ENCODE results near the gene CD80. TPM values are rescaled to one million over a fixed set of nuclear protein-coding genes. Genes with fewer than 3 reads are reported as not detected.
A peak's percentile ranks its signal among the peaks of the same experiment; 100 is the strongest.

CD80 gene
- total RNA-seq, 2 experiments from 2014 or later: 0.14 to 0.40 TPM

GRCh38 chr3:119538772-119539171, 20.6 kb downstream of the CD80 start:
- Mint-ChIP-seq H3K27ac (no peak overlapping the region), H3K27me3 (ENCODE audit: low read depth) (no peaks in the 10 kb centered on the region), H3K4me3 (no peak overlapping the region), H3K9me3 (no peaks in the 10 kb centered on the region), H3K4me1 (ENCODE audit: low read depth) (peaks cover 5% of the 10 kb centered on the region), H3K36me3 (ENCODE audit: low read depth) (no peaks in the 10 kb centered on the region)
- no peak for DNase-seq
- CTCF ChIA-PET: interaction anchor here (1.3 kb wide), 1 partner anchor 9 kb away, joined by 5 read pairs; no protein-coding TSS in a partner anchor
- intact Hi-C loops (cut with micrococcal nuclease): no loop called here

DNA sequence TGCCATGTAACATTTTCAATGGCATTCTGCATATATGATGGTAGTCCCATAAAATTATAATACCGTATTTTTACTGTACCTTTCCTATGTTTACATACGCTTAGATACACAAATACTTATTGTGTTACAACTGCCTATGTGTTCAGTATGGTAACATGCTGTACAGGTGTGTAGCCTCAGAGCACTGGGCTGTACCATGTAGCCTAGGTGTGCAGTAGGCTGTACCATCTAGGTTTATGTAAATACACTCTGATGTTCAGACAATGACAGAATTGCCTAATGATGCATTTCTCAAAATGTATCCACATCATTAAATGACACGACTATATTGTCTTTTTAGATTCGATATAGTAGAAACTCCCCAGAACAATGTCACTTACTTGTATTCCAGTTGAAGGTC, 22.7 kb downstream of the CD80 start:
- H3K9me3 Mint-ChIP-seq: no peaks in the 10 kb centered on the region
- H3K27me3 Mint-ChIP-seq (ENCODE audit: low read depth): no peaks in the 10 kb centered on the region
- DNase-seq: no peak
- peaks cover 4% of the 10 kb centered on the region for H3K4me1 Mint-ChIP-seq (ENCODE audit: low read depth)
- peaks cover 1% of the 10 kb centered on the region for H3K36me3 Mint-ChIP-seq (ENCODE audit: low read depth)
- H3K27ac Mint-ChIP-seq: no peak overlapping the region
- CTCF ChIA-PET: no interaction called here
- intact Hi-C loops (cut with micrococcal nuclease): no loop called here
- H3K4me3 Mint-ChIP-seq: no peak overlapping the region

- Mint-ChIP-seq H3K27ac (no peak overlapping the region), H3K4me1 (ENCODE audit: low read depth) (no peaks in the 10 kb centered on the region), H3K27me3 (ENCODE audit: low read depth) (no peaks in the 10 kb centered on the region), H3K36me3 (ENCODE audit: low read depth) (peaks cover 1% of the 10 kb centered on the region), H3K4me3 (no peak overlapping the region), H3K9me3 (no peaks in the 10 kb centered on the region)
- DNase-seq: no peak
- intact Hi-C loops (cut with micrococcal nuclease): no loop called here
- CTCF ChIA-PET: no interaction called here
Observed at GRCh38 chr3:119534296-119534695, 25.1 kb downstream of the CD80 start.

DNA sequence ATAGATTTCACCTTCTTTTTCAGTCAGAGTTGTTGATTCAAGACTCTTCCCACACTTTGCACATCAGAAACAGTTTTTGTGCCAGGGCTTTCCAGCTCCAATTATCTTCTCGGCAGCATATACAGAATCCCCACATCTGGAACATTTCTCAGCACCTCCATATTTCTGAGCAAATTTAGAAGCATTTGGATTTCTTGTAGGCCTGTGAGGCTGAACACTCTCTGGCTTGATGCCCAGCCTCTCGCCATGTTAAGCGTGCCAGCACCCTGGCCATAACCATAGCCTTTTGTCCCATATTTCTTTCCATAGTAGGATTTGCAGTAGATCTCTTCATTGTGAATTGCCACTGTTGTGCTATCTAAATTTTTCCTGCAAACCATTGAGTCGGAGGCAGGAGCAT, 28.3 kb downstream of the CD80 start:
- Mint-ChIP-seq H3K36me3 (ENCODE audit: low read depth) (peaks cover 6% of the 10 kb centered on the region), H3K27me3 (ENCODE audit: low read depth) (no peaks in the 10 kb centered on the region), H3K27ac (no peak overlapping the region), H3K9me3 (no peaks in the 10 kb centered on the region), H3K4me3 (no peak overlapping the region), H3K4me1 (ENCODE audit: low read depth) (no peaks in the 10 kb centered on the region)
- CTCF ChIA-PET: no interaction called here
- no peak for DNase-seq
- intact Hi-C loops (cut with micrococcal nuclease): no loop called here

GRCh38 chr3:119530456-119530855, 29.0 kb downstream of the CD80 start:
- H3K36me3 Mint-ChIP-seq (ENCODE audit: low read depth): peaks cover 11% of the 10 kb centered on the region
- no peaks in the 10 kb centered on the region for H3K27me3 Mint-ChIP-seq (ENCODE audit: low read depth)
- intact Hi-C loops (cut with micrococcal nuclease): no loop called here
- no peak for DNase-seq
- H3K4me1 Mint-ChIP-seq (ENCODE audit: low read depth): no peaks in the 10 kb centered on the region
- H3K4me3 Mint-ChIP-seq: no peak overlapping the region
- no peaks in the 10 kb centered on the region for H3K9me3 Mint-ChIP-seq
- CTCF ChIA-PET: interaction anchor here (0.5 to 1.1 kb wide), 3 partner anchors 9 to 1060 kb away, joined by 3 to 5 read pairs (median 4); no protein-coding TSS in a partner anchor
- no peak overlapping the region for H3K27ac Mint-ChIP-seq

DNA sequence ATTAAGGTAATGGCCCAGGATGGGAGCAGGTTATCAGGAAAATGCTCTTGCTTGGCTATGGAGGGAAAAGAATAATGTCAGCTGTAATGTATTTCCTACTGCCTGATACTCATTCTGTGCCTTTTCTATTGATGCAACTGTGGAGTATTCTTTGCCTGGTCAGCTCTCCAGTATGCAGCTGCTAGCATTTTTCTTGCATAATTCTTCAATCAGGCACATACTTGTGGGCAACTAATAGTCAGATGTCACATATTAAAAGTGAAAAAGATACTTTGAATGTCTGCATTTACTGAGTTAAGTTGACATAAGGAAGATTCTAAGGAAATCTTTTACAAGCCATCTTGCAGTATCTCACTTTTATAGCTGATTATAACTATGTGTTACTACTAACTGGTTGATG, 29.5 kb downstream of the CD80 start:
- no peak overlapping the region for H3K27ac Mint-ChIP-seq
- no peaks in the 10 kb centered on the region for H3K9me3 Mint-ChIP-seq
- intact Hi-C loops (cut with micrococcal nuclease): no loop called here
- no peak for DNase-seq
- H3K4me1 Mint-ChIP-seq (ENCODE audit: low read depth): no peaks in the 10 kb centered on the region
- no peak overlapping the region for H3K4me3 Mint-ChIP-seq
- H3K36me3 Mint-ChIP-seq (ENCODE audit: low read depth): peaks cover 13% of the 10 kb centered on the region
- CTCF ChIA-PET: interaction anchor here (0.5 to 1.1 kb wide), 3 partner anchors 9 to 1061 kb away, joined by 3 to 5 read pairs (median 4); no protein-coding TSS in a partner anchor
- no peaks in the 10 kb centered on the region for H3K27me3 Mint-ChIP-seq (ENCODE audit: low read depth)

GRCh38 chr3:119527714-119528113, 31.7 kb downstream of the CD80 start:
- H3K9me3 Mint-ChIP-seq: no peaks in the 10 kb centered on the region
- CTCF ChIA-PET: no interaction called here
- no peaks in the 10 kb centered on the region for H3K4me1 Mint-ChIP-seq (ENCODE audit: low read depth)
- peaks cover 16% of the 10 kb centered on the region for H3K36me3 Mint-ChIP-seq (ENCODE audit: low read depth)
- no peaks in the 10 kb centered on the region for H3K27me3 Mint-ChIP-seq (ENCODE audit: low read depth)
- H3K4me3 Mint-ChIP-seq: no peak overlapping the region
- no peak for DNase-seq
- intact Hi-C loops (cut with micrococcal nuclease): no loop called here
- H3K27ac Mint-ChIP-seq: no peak overlapping the region

DNA sequence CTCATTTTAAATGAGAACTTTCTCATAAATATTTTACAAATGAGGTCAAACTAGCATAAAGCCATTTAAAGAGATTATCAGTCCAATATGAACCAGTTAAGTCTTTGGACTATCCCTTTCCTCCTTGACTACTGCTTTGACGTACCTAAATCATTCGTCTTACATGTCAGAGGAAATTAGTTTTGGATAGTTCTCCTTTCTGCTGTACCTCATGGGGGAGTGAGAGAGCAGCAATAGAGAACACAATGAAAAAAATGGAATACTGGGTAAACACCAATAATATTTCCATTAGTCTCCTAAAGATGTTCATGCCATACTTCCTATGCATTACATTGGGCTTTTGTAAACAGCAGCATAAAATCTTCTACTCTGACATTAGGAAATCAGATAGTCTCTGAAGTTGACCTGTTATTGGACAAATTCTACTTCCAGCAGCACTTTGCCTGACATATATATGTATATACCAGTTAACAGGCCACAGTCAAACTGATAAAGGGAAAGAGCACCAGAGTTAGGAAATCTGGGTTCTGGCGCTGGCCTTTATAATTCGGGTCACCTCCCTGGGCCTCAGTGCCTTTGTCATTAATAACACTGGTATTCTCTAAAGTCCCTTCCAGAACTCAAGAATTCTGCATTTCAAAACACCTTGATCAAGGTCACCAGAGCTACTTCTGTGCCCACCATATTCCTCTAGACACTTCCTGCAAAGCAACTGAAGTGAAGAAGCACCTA, 34.3 kb downstream of the CD80 start:
- CTCF ChIA-PET: no interaction called here
- intact Hi-C loops (cut with micrococcal nuclease): no loop called here
- no peak overlapping the region for H3K4me3 Mint-ChIP-seq
- no peaks in the 10 kb centered on the region for H3K27me3 Mint-ChIP-seq (ENCODE audit: low read depth)
- DNase-seq: no peak
- no peaks in the 10 kb centered on the region for H3K9me3 Mint-ChIP-seq
- peaks cover 32% of the 10 kb centered on the region for H3K36me3 Mint-ChIP-seq (ENCODE audit: low read depth)
- no peaks in the 10 kb centered on the region for H3K4me1 Mint-ChIP-seq (ENCODE audit: low read depth)
- H3K27ac Mint-ChIP-seq: no peak overlapping the region

- H3K27ac Mint-ChIP-seq: no peak overlapping the region
- H3K4me1 Mint-ChIP-seq (ENCODE audit: low read depth): peaks cover 3% of the 10 kb centered on the region
- H3K9me3 Mint-ChIP-seq: no peaks in the 10 kb centered on the region
- no peaks in the 10 kb centered on the region for H3K27me3 Mint-ChIP-seq (ENCODE audit: low read depth)
- peaks cover 66% of the 10 kb centered on the region for H3K36me3 Mint-ChIP-seq (ENCODE audit: low read depth)
- CTCF ChIA-PET: interaction anchor here (0.6 to 1.0 kb wide), 2 partner anchors 125 to 229 kb away, joined by 3 read pairs; no protein-coding TSS in a partner anchor
- no peak for DNase-seq
- H3K4me3 Mint-ChIP-seq: no peak overlapping the region
- intact Hi-C loops (cut with micrococcal nuclease): no loop called here
Observed at GRCh38 chr3:119518026-119518425, 41.4 kb downstream of the CD80 start.

DNA sequence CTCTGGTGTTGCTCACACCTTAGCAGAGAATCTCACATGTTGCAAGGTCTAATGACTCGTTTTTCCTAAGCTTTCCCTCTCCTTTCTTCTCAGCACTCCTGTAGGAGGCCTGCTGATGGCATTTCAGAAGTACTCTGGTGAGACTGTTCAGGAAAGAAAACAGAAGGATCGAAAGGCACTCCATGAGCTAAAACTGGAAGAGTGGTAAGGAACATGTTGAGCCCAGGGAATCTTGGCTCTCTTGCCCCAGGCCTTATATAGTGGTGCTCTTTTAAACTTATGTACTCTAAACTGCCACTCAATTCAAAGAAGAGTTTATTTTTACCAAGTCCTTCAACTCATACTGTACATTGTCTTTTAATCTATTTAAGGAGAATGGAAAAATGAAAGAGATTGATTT, 42.3 kb downstream of the CD80 start:
- DNase-seq: no peak
- peaks cover 3% of the 10 kb centered on the region for H3K4me1 Mint-ChIP-seq (ENCODE audit: low read depth)
- no peaks in the 10 kb centered on the region for H3K27me3 Mint-ChIP-seq (ENCODE audit: low read depth)
- intact Hi-C loops (cut with micrococcal nuclease): no loop called here
- peaks cover 69% of the 10 kb centered on the region for H3K36me3 Mint-ChIP-seq (ENCODE audit: low read depth)
- CTCF ChIA-PET: interaction anchor here (0.6 to 0.7 kb wide), 2 partner anchors 228 to 786 kb away, joined by 3 read pairs; no protein-coding TSS in a partner anchor
- H3K9me3 Mint-ChIP-seq: no peaks in the 10 kb centered on the region
- no peak overlapping the region for H3K4me3 Mint-ChIP-seq
- H3K27ac Mint-ChIP-seq: no peak overlapping the region

DNA sequence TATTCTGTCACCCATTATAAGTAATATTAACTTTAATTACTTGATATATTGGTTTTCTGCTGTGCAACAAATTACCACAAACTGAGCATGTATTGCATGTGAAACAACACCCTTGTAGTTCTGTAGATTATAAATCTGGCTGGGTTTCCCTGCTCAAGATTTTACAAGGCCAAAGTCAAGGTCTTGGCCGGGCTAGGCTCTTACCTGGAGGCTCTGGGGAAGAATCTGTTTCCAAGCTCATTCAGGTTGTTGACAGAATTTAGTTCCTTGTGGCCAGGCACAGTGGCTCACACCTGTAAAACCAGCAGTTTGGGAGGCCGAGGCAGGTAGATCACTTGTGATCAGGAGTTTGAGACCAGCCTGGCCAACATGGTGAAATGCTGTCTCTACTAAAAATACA, 44.8 kb downstream of the CD80 start:
- CTCF ChIA-PET: no interaction called here
- Mint-ChIP-seq H3K27me3 (ENCODE audit: low read depth) (no peaks in the 10 kb centered on the region), H3K36me3 (ENCODE audit: low read depth) (peaks cover 52% of the 10 kb centered on the region), H3K4me3 (no peak overlapping the region), H3K27ac (no peak overlapping the region), H3K4me1 (ENCODE audit: low read depth) (peaks cover 3% of the 10 kb centered on the region), H3K9me3 (no peaks in the 10 kb centered on the region)
- no peak for DNase-seq
- intact Hi-C loops (cut with micrococcal nuclease): no loop called here

DNA sequence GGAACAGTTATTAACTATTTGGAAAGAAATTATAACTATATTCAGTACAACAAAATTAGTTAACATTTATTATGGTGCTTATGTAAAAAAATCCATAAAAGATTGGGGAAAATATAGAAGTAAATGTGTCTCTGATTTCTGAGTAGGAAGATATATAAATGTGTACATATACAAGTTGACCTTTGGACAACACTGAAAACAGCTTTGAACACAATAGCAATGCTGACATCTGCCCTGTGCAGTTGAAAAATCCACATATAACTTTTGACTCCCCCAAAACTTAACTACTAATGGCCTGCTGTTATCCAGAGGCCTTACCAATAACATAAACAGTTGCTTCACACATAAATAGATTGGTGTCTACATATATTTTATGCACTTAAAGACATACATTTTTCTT, 48.7 kb downstream of the CD80 start:
- Mint-ChIP-seq H3K9me3 (no peaks in the 10 kb centered on the region), H3K4me1 (ENCODE audit: low read depth) (peaks cover 33% of the 10 kb centered on the region), H3K36me3 (ENCODE audit: low read depth) (peaks cover 52% of the 10 kb centered on the region), H3K27ac (no peak overlapping the region), H3K4me3 (no peak overlapping the region), H3K27me3 (ENCODE audit: low read depth) (no peaks in the 10 kb centered on the region)
- DNase-seq: no peak
- CTCF ChIA-PET: no interaction called here
- intact Hi-C loops (cut with micrococcal nuclease): no loop called here

- peak overlapping the region; percentile 85 for H3K27ac Mint-ChIP-seq
- peaks cover 50% of the 10 kb centered on the region for H3K36me3 Mint-ChIP-seq (ENCODE audit: low read depth)
- intact Hi-C loops (cut with micrococcal nuclease): no loop called here
- H3K4me1 Mint-ChIP-seq (ENCODE audit: low read depth): peaks cover 35% of the 10 kb centered on the region
- CTCF ChIA-PET: no interaction called here
- no peaks in the 10 kb centered on the region for H3K27me3 Mint-ChIP-seq (ENCODE audit: low read depth)
- peak overlapping the region; percentile 19 for H3K4me3 Mint-ChIP-seq
- peak; percentile 39 for DNase-seq
- no peaks in the 10 kb centered on the region for H3K9me3 Mint-ChIP-seq
Observed at GRCh38 chr3:119508172-119508845, 51.1 kb downstream of the CD80 start.

Data from activated naive CD4-positive, alpha-beta T cell treated with anti-CD3 and anti-CD28 coated beads for 36 hours (primary cell).